NCI-H1092 (cell line): ENCODE measurements around the gene IGFL3.

Experiments
- DNase-seq: peaks from one replicate; lab custom pipeline; 2025; lab: John Stamatoyannopoulos, UW

The IGFL3 gene

DNA sequence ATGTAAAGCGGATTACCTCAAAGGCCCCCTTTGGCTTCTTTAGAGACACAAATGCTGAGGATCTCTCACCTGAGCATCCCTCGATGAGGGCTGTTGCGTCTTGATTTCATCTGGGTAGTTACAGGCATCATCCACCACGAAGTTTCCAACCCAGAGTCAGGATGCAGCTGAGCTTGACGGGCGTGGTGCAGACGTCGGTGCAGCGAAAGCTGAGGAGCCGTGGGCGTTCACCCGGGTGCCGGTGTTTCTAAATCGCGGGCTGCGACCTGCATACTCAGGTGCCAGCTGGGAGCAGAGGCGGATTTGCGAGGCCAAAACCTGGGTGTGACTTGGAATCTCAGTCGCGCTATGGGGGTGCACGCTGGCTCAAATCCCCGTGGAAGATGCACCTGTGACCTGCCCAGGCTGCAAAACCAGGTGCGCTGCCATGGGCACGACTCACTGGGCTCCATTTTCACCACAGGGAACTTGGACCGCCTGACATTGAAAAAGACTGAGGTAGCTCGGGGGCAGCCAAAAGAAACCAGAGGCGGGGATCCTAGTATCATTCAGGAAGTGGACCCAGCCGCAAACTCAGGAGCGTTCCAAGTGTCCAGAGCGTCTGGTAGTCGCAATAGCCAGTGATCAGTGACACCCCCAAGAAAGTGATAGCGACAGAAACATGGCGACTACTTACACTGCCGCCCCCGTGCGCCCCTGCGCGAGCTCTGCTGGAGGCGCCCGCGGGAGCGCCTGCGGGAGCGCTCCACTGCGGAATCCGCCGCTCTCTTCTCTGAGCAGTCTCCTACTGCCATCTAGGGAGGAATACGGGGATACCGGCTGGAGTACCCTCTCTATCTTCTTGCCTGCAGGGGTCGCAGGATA, 47.3 kb downstream of the IGFL3 start:
- DNase-seq, result peak; percentile 79

DNA sequence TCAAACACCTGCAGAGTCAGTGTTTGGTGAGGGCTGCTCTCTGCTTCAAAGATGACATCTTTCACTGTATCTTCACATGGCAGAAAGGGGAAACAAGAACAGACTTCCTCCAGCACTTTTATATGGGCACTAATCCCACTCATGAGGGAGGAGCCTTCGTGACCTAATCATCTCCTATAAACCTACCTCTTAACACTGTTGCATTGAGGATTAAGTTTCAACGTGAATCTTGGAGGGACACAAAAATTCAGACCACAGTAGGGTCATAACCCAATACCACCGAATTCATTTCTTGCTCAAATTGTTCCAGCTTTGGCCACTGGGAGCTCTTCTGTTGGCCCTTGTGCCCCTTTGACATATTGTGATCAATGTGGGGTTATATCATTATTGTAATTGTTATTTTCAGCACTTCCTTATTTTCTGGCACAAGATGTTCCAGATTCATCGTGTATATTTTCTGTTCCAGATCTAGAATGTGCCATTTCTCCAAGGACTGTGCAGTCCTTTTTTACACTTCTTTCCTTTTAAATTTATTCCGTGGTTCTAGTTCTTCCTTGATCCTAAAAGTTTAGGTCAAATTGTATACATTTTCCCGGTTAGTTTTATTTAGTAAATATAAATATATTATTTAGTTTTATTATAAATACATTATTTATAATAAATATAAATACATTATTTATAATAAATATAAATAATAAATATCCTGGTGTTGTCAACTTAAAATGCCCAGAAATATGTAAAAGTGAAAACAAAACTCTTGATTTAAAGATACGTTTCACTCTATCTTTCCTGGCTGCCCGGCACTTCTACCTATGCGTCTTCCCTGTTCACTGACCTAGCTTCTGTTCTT, 48.2 kb downstream of the IGFL3 start:
- DNase-seq, result no peak

DNA sequence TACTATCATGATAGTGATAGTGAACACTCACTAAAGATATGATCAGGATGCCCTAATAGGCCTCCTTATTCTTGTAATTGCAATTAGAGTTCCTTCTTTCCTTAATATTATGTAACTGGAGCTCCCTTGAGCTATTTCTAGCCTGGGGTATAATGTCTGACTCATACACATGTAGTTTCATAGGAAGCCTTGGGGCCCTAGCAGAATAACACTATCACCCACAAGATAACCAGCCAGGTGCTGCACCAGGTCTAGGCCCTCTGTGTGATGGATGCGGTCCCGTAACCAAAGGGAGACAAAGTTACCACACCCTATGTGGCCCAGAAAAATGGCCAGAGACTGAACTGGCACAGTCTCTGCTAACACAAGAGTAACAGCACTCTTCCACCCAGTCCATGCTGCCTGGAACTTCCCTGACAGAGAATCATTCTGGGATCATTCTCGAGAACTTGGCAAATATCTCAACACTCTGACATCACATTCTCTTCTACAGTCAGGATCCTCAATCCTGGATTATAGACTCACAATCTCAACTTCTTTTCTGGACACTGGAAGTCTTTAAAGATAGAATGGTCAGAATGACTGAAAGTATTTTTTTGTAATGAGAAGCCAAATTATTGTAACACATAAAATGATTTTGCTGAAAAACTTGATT, 51.1 kb downstream of the IGFL3 start:
- no peak for DNase-seq
